Brain microvascular endothelial cell (primary cell): Measurements from ENCODE around the gene CD82.

Experiments
- DNase-seq: peaks from one replicate; pipeline ENCODE4 v3.0.0-alpha.2; 2020
- H3K27ac ChIP-seq: fragments of 250-450 bp; sonication (Bioruptor Pico); 2 replicates; pipeline ENCODE4 v1.5.1; 2020; ENCODE audit warnings: mild to moderate bottlenecking, moderate library complexity
- H3K27me3 ChIP-seq: fragments of 250-450 bp; sonication (Bioruptor Pico); replicated peaks from 2 replicates; pipeline ENCODE4 v1.5.1; 2020; ENCODE audit warnings: mild to moderate bottlenecking
- H3K36me3 ChIP-seq: fragments of 250-450 bp; sonication (Bioruptor Pico); replicated peaks from 2 replicates; pipeline ENCODE4 v1.5.1; 2020; ENCODE audit warnings: mild to moderate bottlenecking
- H3K4me3 ChIP-seq: 2 replicates; pipeline ENCODE4 v1.5.1; 2011; ENCODE audit warnings: low read depth, mild to moderate bottlenecking, control low read depth, low read length, moderate library complexity
- in situ Hi-C: cut with HindIII; loops from 2 replicates; pipeline ENCODE4 v1.10.0; 2017; ENCODE audit warnings: low sequenced_read_pairs, low pct_ligation_motif_present
- TF ChIP-seq, protein P1 (sequence below): IDR thresholded peaks from 2 replicates; pipeline ENCODE4 v1.5.1; 2011; ENCODE audit warnings: low read depth, mild to moderate bottlenecking, moderate library complexity, low read length, control low read depth, inconsistent platforms; ENCODE audit errors: missing control alignments

Gene CD82

DNA sequence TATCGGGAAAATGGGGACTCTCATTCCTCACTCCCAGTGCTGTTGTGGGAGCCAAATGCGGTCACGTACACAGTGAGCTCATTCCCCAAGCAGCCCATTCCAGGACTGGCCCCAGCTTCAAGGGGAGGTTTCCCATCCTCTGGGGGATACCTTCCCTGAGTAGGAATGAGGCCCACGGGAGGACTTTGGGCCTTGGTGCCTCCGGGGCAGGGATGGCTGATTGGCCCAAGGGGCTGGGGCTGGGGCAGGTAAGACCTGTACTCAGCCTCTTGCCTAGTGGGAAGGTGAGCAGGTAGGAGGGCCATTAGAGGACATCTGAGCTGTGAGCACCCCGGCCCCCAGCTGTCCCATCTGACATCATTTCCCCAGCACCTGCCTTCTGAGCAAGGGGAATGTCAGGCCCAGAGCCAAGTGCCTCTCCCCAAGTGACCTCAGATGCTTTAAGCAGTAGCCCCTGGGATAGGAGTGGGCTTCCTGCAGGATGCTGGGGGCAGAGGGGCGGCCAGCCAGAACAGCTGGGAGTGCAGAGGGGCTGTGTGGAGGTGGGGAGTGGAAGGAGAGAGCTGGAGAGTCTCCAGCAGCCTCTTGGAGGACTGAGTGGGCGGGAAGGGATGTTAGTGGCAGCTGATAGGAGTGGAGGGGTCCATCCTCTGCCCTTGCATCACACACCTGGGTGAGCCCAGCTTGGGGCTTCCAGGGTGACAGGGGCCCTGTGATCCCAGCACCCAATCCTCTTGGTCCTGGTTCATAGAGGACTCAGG, 58.4 kb downstream of the CD82 start:
- Histone ChIP-seq H3K27me3 (peaks cover 3% of the 10 kb centered on the region), H3K27ac (no peak overlapping the region), H3K4me3 (no peak overlapping the region), H3K36me3 (peaks cover 3% of the 10 kb centered on the region)
- TF ChIP-seq, protein P1, sequence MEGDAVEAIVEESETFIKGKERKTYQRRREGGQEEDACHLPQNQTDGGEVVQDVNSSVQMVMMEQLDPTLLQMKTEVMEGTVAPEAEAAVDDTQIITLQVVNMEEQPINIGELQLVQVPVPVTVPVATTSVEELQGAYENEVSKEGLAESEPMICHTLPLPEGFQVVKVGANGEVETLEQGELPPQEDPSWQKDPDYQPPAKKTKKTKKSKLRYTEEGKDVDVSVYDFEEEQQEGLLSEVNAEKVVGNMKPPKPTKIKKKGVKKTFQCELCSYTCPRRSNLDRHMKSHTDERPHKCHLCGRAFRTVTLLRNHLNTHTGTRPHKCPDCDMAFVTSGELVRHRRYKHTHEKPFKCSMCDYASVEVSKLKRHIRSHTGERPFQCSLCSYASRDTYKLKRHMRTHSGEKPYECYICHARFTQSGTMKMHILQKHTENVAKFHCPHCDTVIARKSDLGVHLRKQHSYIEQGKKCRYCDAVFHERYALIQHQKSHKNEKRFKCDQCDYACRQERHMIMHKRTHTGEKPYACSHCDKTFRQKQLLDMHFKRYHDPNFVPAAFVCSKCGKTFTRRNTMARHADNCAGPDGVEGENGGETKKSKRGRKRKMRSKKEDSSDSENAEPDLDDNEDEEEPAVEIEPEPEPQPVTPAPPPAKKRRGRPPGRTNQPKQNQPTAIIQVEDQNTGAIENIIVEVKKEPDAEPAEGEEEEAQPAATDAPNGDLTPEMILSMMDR = no peak
- no peak for DNase-seq
- in situ Hi-C loops = no loop called here

DNA sequence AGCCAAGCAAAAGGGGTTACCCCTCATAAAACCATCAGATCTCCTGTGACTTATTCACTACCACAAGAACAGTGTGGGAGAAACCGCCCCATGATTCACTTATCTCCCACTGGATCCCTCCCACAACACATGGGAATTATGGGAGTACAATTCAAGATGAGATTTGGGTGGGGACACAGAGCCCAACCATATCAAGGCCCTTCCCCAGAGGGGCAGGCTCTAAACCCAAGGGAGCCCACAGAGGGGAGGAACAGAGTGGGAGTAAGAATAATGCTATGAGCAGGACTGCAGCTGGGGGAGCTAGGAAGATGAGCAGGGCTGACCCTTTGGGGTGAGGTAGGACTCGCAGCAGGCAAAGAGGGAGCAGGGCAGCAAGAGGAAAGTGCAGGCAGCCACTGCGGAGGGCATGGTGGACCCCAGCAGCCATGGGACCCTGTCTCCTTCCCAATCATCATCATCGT, 59.3 kb downstream of the CD82 start:
- TF ChIP-seq, protein P1 = no peak
- Histone ChIP-seq H3K4me3 (no peak overlapping the region), H3K27ac (no peak overlapping the region), H3K27me3 (peaks cover 4% of the 10 kb centered on the region), H3K36me3 (no peaks in the 10 kb centered on the region)
- in situ Hi-C loops = no loop called here
- no peak for DNase-seq

DNA sequence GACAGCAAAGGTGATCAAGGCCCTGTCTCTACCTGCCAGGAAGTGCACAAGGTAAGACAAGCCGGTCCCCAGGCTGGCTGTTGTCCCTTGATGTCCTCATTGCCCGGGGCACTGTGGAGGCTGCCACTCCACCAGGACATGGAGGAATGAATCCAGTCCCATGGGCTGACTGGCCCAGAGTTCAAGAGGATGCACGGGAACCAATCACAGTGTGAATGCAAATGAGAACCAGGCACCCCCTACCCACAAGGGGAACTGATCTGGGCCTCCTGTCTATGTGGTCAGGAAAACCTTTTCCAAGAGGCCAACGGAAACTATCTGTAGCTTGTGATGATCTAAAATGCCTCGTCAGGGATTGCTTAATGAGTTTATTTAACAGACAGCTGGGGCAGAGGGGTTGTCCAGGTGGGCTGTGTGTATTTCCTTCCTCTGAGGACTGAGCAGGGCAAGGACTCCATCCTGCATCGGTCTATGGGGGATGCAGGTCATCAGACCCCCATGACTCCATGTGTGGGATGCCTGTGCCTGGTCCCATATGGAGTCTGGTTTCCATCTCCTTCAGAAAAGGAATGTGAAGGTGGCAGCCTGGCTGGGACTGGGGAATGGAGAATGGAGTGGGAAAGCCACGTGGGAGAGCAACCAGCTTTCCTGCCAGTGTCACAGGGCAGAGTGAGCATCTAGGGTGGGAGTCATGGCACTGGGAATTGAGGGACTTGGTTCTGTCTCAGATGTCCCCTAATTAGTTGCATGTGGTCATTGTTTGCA, 60.5 kb downstream of the CD82 start:
- H3K27me3 ChIP-seq = peaks cover 5% of the 10 kb centered on the region
- H3K27ac ChIP-seq = no peak overlapping the region
- DNase-seq = no peak
- H3K36me3 ChIP-seq = no peaks in the 10 kb centered on the region
- TF ChIP-seq, protein P1 = no peak
- H3K4me3 ChIP-seq = no peak overlapping the region
- in situ Hi-C loops = no loop called here

DNA sequence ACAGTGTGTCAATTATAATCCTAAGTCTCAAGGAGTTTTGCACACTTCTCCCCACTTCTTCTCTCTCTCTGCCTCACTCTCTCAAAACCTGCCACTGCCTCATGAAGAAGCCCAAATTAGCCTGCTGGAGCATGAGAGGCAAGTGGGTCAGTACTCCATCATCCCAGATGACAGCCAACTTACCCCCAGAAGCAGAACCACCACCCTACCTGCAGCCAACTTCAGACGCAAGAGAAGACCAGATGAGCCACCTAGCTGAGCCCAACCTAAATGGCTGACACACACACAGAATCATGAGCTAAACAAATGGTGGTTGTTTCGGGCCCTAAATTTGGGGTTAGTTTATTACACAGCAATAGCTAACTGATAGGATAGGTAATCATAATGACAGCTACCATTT, 61.2 kb downstream of the CD82 start:
- TF ChIP-seq, protein P1 = no peak
- H3K4me3 ChIP-seq = no peak overlapping the region
- in situ Hi-C loops = no loop called here
- DNase-seq = no peak
- H3K27me3 ChIP-seq = peaks cover 5% of the 10 kb centered on the region
- no peaks in the 10 kb centered on the region for H3K36me3 ChIP-seq
- no peak overlapping the region for H3K27ac ChIP-seq

DNA sequence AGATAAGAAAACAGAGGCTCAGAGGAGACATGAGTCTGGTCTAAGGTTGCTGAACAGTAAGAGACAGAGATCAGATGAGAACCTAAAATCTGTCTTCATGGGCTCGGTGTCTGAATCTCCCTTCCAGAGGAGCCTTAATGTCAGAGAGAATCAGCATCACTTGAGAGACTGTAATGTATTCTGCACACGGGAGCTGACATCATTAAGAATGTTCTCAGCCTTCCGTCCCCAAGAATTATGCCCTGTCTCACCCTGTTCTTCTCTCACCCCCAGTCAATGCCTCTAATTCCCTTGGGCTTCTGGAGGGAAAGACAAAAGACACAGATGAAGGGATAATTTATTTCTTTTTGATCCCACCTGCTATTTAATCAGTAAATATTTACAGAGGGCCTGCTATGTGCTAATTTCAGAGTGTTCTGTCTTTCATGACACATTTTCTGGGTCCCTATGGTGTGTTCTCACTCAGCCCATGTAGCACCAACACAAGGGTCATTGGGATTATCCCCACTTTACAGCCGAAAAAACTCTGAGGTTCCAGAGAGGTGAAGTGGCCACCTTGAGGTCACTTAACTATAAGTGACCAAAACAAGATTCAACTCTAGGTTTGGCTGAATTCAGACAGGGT, 61.8 kb downstream of the CD82 start:
- TF ChIP-seq, protein P1 = no peak
- H3K36me3 ChIP-seq = no peaks in the 10 kb centered on the region

More for the DNA sequence above, 61.8 kb downstream of the CD82 start:
- Histone ChIP-seq H3K27me3 (peaks cover 5% of the 10 kb centered on the region), H3K4me3 (no peak overlapping the region), H3K27ac (no peak overlapping the region)
- no peak for DNase-seq
- in situ Hi-C loops = no loop called here
